ENCODE data around the gene NR4A1. TPM values are rescaled to one million over a fixed set of nuclear protein-coding genes. Genes with fewer than 3 reads are reported as not detected.
A peak's percentile ranks its signal among the peaks of the same experiment; 100 is the strongest.

The NR4A1 gene
- total and polyA plus RNA-seq, 2 of the 13 experiments (the other 11 are each of a cell fraction or from before 2014, with no cell fraction given) = 5.7 to 15.2 TPM

- peak; percentile 24; the same call in 1 of the 2 replicates for TF ChIP-seq MIER3 (CRISPR knock-in tag; IDR thresholded peaks at IDR 0.05; ENCODE audit: borderline replicate concordance)
- 0 out of 2 replicates have a peak, but pooled peaks have one; percentile 44 for TF ChIP-seq ZNF333 (CRISPR knock-in tag; IDR thresholded peaks at IDR 0.05; ENCODE audit: borderline replicate concordance)
- TF ChIP-seq POLR2G (IDR thresholded peaks at IDR 0.05; ENCODE audit: low read depth, low read length) = peak; percentile 81
- no peak; the same call in 1 of the 2 replicates for TF ChIP-seq ATF3 (CRISPR knock-in tag; IDR thresholded peaks at IDR 0.05)
- peak; percentile 39; the same call in 1 of the 2 replicates for TF ChIP-seq PPARG (CRISPR knock-in tag; conservative IDR thresholded peaks at IDR 0.05)
- TF ChIP-seq PRMT3 (CRISPR knock-in tag; IDR thresholded peaks at IDR 0.05; ENCODE audit: borderline replicate concordance, low read depth) = peak; percentile 34; the same call in 1 of the 2 replicates
- TF ChIP-seq SNAPC5 (CRISPR knock-in tag; IDR thresholded peaks at IDR 0.05; ENCODE audit: borderline replicate concordance) = 0 out of 2 replicates have a peak, but pooled peaks have one; percentile 78
- TF ChIP-seq ZNF512 (CRISPR knock-in tag; IDR thresholded peaks at IDR 0.05) = no peak
- TF ChIP-seq PBX2 (CRISPR knock-in tag; IDR thresholded peaks at IDR 0.05) = no peak
- TF ChIP-seq CENPBD1 (CRISPR knock-in tag; IDR thresholded peaks at IDR 0.05; ENCODE audit: borderline replicate concordance, low read depth) = no peak
- TF ChIP-seq FUBP1 (CRISPR knock-in tag; IDR thresholded peaks at IDR 0.05; ENCODE audit: borderline replicate concordance) = no peak
- TF ChIP-seq ZNF207 (IDR thresholded peaks at IDR 0.05; ENCODE audit: borderline replicate concordance) = no peak
- TF ChIP-seq CAMTA2 (CRISPR knock-in tag; IDR thresholded peaks at IDR 0.05; ENCODE audit: borderline replicate concordance) = 0 out of 2 replicates have a peak, but pooled peaks have one; percentile 81
Measured at GRCh38 chr12:52069327-52070184, 18.3 kb downstream of the NR4A1 start, which contains the start of gene ATG101 (continued).

All from HepG2 (cell line).